A549 (cell line): ENCODE data around the gene THADA. TPM values are rescaled to one million over a fixed set of nuclear protein-coding genes. Genes with fewer than 3 reads are reported as not detected.

Experiments
- ATAC-seq, 2 experiments: fragments of 200-7000 bp in 1 of 2; fragments of >200 bp in 1 of 2; cut with Nextera tagmentation in 1 of 2; cut with Tn5 transposase in 1 of 2; 3 replicates each; pipeline versions ENCODE4 v1.8.0 to v1.9.1; 2018 to 2020; ENCODE audit warnings: mild to moderate bottlenecking in 1 of 2, moderate library complexity in 1 of 2
- CTCF ChIA-PET: fragments of 300-600 bp; sonication (Branson Sonifier 250); formaldehyde crosslinking; extraction: SDS; loops from one replicate; lab custom pipeline; 2021; ENCODE audit warnings: antibody characterized with exemption, inconsistent platforms; lab: Yijun Ruan, JAX
- POLR2A ChIA-PET: fragments of 350-600 bp; formaldehyde crosslinking; extraction: SDS; loops from one replicate; lab custom pipeline; 2021; ENCODE audit warnings: antibody characterized with exemption, inconsistent platforms; lab: Yijun Ruan, JAX
- DNase-seq, 2 experiments: peaks; one replicate each; pipeline versions ENCODE4 v3.0.0 to v3.0.0-alpha.2; 2011 to 2016; ENCODE audit warnings: low read depth in 1 of 2, low spot score in 1 of 2
- FAIRE-seq: peaks from 2 replicates; lab custom pipeline; 2011; peaks lifted over from hg19 to GRCh38; lab: Jason Lieb, UNC
- H3K27ac ChIP-seq, 2 experiments: fragments of >200 bp; sonication (Bioruptor Twin); formaldehyde crosslinking; 3 replicates each; pipeline ENCODE4 v1.5.1; 2016 to 2017
- H3K4me1 ChIP-seq: fragments of >200 bp; sonication (Bioruptor Twin); formaldehyde crosslinking; 3 replicates; pipeline ENCODE4 v1.6.1; 2016
- H3K4me2 ChIP-seq: fragments of >200 bp; sonication (Bioruptor Twin); formaldehyde crosslinking; 3 replicates; pipeline ENCODE4 v1.6.1; 2016
- H3K4me3 ChIP-seq: fragments of >200 bp; sonication (Bioruptor Twin); formaldehyde crosslinking; 3 replicates; pipeline ENCODE4 v1.5.1; 2016
- H3K9me3 ChIP-seq: fragments of >200 bp; sonication (Bioruptor Twin); formaldehyde crosslinking; 3 replicates; pipeline ENCODE4 v1.6.1; 2016
- BCL3 ChIP-seq: fragments of >200 bp; sonication (Bioruptor Twin); formaldehyde crosslinking; IDR thresholded peaks from 3 replicates; pipeline ENCODE4 v1.6.1; 2016
- CEBPB ChIP-seq, 2 experiments: fragments of >200 bp in 1 of 2; sonication (Bioruptor Twin) in 1 of 2; formaldehyde crosslinking in 1 of 2; IDR thresholded peaks; 2 replicates each; pipeline ENCODE4 v1.6.1; 2012 to 2016
- E2F6 ChIP-seq: IDR thresholded peaks from 2 replicates; pipeline ENCODE4 v1.6.1; 2012; ENCODE audit warnings: low read depth, borderline replicate concordance
- EHF ChIP-seq: fragments of 250-450 bp; sonication (Bioruptor Pico); IDR thresholded peaks from 2 replicates; pipeline ENCODE4 v1.5.0; 2020; ENCODE audit warnings: mild to moderate bottlenecking
- ELK1 ChIP-seq: fragments of 150-350 bp; IDR thresholded peaks from 2 replicates; pipeline ENCODE4 v1.6.1; 2014; ENCODE audit warnings: low read depth, mild to moderate bottlenecking, low read length
- EP300 ChIP-seq, 2 experiments: fragments of >200 bp; sonication (Bioruptor Twin); formaldehyde crosslinking; IDR thresholded peaks; 2 replicates in 1 of 2; 3 replicates in 1 of 2; pipeline ENCODE4 v1.6.1; 2016 to 2017
- FOSL2 ChIP-seq, 2 experiments: fragments of 450-650 bp in 1 of 2; fragments of >200 bp in 1 of 2; sonication (Bioruptor Twin) in 1 of 2; formaldehyde crosslinking; IDR thresholded peaks; 2 replicates each; pipeline versions ENCODE4 v1.5.0 to v1.6.1; 2016 to 2020; ENCODE audit warnings: mild to moderate bottlenecking in 1 of 2, moderate library complexity in 1 of 2
- GATA3 ChIP-seq: IDR thresholded peaks from 2 replicates; pipeline ENCODE4 v1.6.1; 2012; ENCODE audit warnings: borderline replicate concordance
- HOXA7 ChIP-seq: fragments of 250-450 bp; sonication (Bioruptor Pico); IDR thresholded peaks from 2 replicates; pipeline ENCODE4 v1.5.0; 2020; ENCODE audit warnings: mild to moderate bottlenecking, moderate library complexity
- HOXB5 ChIP-seq: fragments of 250-450 bp; sonication (Bioruptor Pico); IDR thresholded peaks from 2 replicates; pipeline ENCODE4 v1.5.0; 2020; ENCODE audit warnings: mild to moderate bottlenecking, moderate library complexity
- JUN ChIP-seq, 2 experiments: fragments of >200 bp; sonication (Bioruptor Twin); formaldehyde crosslinking; IDR thresholded peaks; 2 replicates in 1 of 2; 3 replicates in 1 of 2; pipeline ENCODE4 v1.6.1; 2016 to 2017
- JUNB ChIP-seq: fragments of >200 bp; sonication (Bioruptor Twin); formaldehyde crosslinking; IDR thresholded peaks from 2 replicates; pipeline ENCODE4 v1.6.1; 2016
- MAFK ChIP-seq: fragments of 450-650 bp; IDR thresholded peaks from 2 replicates; pipeline ENCODE4 v1.6.1; 2014; ENCODE audit not compliant: partially characterized antibody
- MAX ChIP-seq: IDR thresholded peaks from 2 replicates; pipeline ENCODE4 v1.6.1; 2012
- MYC ChIP-seq: IDR thresholded peaks from 2 replicates; pipeline ENCODE4 v1.6.1; 2012; ENCODE audit warnings: mild to moderate bottlenecking, inconsistent platforms, low read length, improper control_type of control experiment, borderline replicate concordance
- POLR2AphosphoS2 ChIP-seq: conservative IDR thresholded peaks from 2 replicates; pipeline ENCODE4 v1.6.1; 2012; ENCODE audit warnings: low read length, improper control_type of control experiment, inconsistent platforms
- RAD21 ChIP-seq, 2 experiments: fragments of >200 bp in 1 of 2; sonication (Bioruptor Twin) in 1 of 2; formaldehyde crosslinking in 1 of 2; IDR thresholded peaks in 1 of 2; conservative IDR thresholded peaks in 1 of 2; 2 replicates in 1 of 2; 3 replicates in 1 of 2; pipeline ENCODE4 v1.6.1; 2012 to 2018; ENCODE audit warnings: inconsistent platforms in 1 of 2
- RFX5 ChIP-seq: fragments of 450-650 bp; IDR thresholded peaks from 2 replicates; pipeline ENCODE4 v1.7.1; 2014; ENCODE audit warnings: antibody characterized with exemption, mild to moderate bottlenecking, moderate library complexity
- SMC3 ChIP-seq: fragments of >200 bp; sonication (Bioruptor Twin); formaldehyde crosslinking; IDR thresholded peaks from 3 replicates; pipeline ENCODE4 v1.6.1; 2018; ENCODE audit warnings: inconsistent platforms
- TP53 ChIP-seq: fragments of 250-450 bp; sonication (Bioruptor Pico); IDR thresholded peaks from 2 replicates; pipeline ENCODE4 v1.5.0; 2021; ENCODE audit warnings: mild to moderate bottlenecking, moderate library complexity
- WGBS: methylation state at CpG from one replicate; pipeline ENCODE4 v1.1.6; 2017; ENCODE audit errors: missing lambda C conversion rate; 5-methylcytosine and 5-hydroxymethylcytosine counted together
- polyA plus RNA-seq, 4 experiments: library from polyadenylated mRNA; depleted of rRNA in 3 of 4; stranded (reverse); fragments of >200 nt; fragmentation: RNase III in 1 of 4; extraction: RNeasy Plus Mini Kit Qiagen cat#74134 plus additional on column Dnase treatment in 1 of 4; gene quantifications; 2 replicates in 3 of 4; 3 replicates in 1 of 4; pipeline ENCODE4 v1.2.3, GENCODE V29; 2011 to 2017

Gene THADA
- polyA plus RNA-seq, 2 of the 4 experiments (the other 2 are of a cell fraction): 21.8 to 37.9 TPM

GRCh38 chr2:43427032-43427424, 168.8 kb downstream of the THADA start:
- Histone ChIP-seq H3K4me3 (no peak overlapping the region), H3K9me3 (no peaks in the 10 kb centered on the region), H3K27ac (peak overlapping the region; percentile 68 to 81), H3K4me2 (peak overlapping the region; percentile 51)
- WGBS: 87% methylated on average over 8 of the region's 8 CpGs
- ATAC-seq: peak in 1 of 2 experiments; percentile 4; a peak in 2 of 6 replicates
- FAIRE-seq: no peak
- POLR2A ChIA-PET: no interaction called here
- DNase-seq: peak; percentile 13 to 20
- CTCF ChIA-PET: interaction anchor here (0.7 kb wide), 1 partner anchor 55 kb away, joined by 3 read pairs; no protein-coding TSS in a partner anchor
- TF ChIP-seq HOXB5 (CRISPR knock-in tag) (peak; percentile 47; the same call in 1 of the 2 replicates), RFX5 (no peak)
- TF ChIP-seq, all 56 proteins: peak for 1
- peaks cover 64% of the 10 kb centered on the region for H3K4me1 ChIP-seq

GRCh38 chr2:43426305-43427031, 169.4 kb downstream of the THADA start:
- H3K4me3 ChIP-seq: no peak overlapping the region
- CTCF ChIA-PET: interaction anchor here (0.7 to 1.3 kb wide), 2 partner anchors 10 to 55 kb away, joined by 3 read pairs; no protein-coding TSS in a partner anchor
- ATAC-seq (peak; percentile 96 to 98), FAIRE-seq (peak; percentile 90), DNase-seq (peak; percentile 88 to 95)
- 22% methylated on average over 3 of the region's 3 CpGs for WGBS
- peak overlapping the region; percentile 51 for H3K4me2 ChIP-seq
- peak; percentile 28; the same call in 1 of the 2 replicates for TF ChIP-seq E2F6
- no peak for TF ChIP-seq POLR2AphosphoS2
- TF ChIP-seq GATA3: peak; percentile 98
- TF ChIP-seq FOSL2 (IDR thresholded peaks at IDR 0.05): peak; percentile 98
- TF ChIP-seq FOSL2 (CRISPR knock-in tag; IDR thresholded peaks at IDR 0.05): peak; percentile 95
- no peak for TF ChIP-seq TP53
- peak; percentile 87 for TF ChIP-seq MAX
- TF ChIP-seq RAD21 (conservative IDR thresholded peaks at IDR 0.05 in 1 of 2, IDR thresholded peaks at IDR 0.05 in 1 of 2): peak; percentile 7 to 48; a peak in 4 of 5 replicates
- no peak for TF ChIP-seq HOXA7 (CRISPR knock-in tag)
- peak; percentile 76 to 83 for TF ChIP-seq EP300 (IDR thresholded peaks at IDR 0.05)
- peak; percentile 41; the same call in 2 of the 3 replicates for TF ChIP-seq SMC3
- TF ChIP-seq EHF: no peak; the same call in 1 of the 2 replicates
- TF ChIP-seq MYC: 0 out of 2 replicates have a peak, but pooled peaks have one; percentile 47
- peak; percentile 49 to 72; a peak in 3 of 4 replicates for TF ChIP-seq CEBPB (IDR thresholded peaks at IDR 0.05)
- TF ChIP-seq ELK1: no peak
- TF ChIP-seq JUN (IDR thresholded peaks at IDR 0.05): peak; percentile 69 to 84; a peak in 4 of 5 replicates
- peak; percentile 80 for TF ChIP-seq MAFK
- TF ChIP-seq JUNB: peak; percentile 98
- peak; percentile 90 for TF ChIP-seq BCL3
- H3K9me3 ChIP-seq: no peaks in the 10 kb centered on the region
- peaks cover 64% of the 10 kb centered on the region for H3K4me1 ChIP-seq
- peak overlapping the region; percentile 68 to 81 for H3K27ac ChIP-seq
- POLR2A ChIA-PET: no interaction called here
